ENCODE results near the gene PRM1. TPM values are rescaled to one million over a fixed set of nuclear protein-coding genes. Genes with fewer than 3 reads are reported as not detected.
A peak's percentile ranks its signal among the peaks of the same experiment; 100 is the strongest.

PRM1 gene
- total RNA-seq, 2 experiments from 2014 or later = not detected

DNA sequence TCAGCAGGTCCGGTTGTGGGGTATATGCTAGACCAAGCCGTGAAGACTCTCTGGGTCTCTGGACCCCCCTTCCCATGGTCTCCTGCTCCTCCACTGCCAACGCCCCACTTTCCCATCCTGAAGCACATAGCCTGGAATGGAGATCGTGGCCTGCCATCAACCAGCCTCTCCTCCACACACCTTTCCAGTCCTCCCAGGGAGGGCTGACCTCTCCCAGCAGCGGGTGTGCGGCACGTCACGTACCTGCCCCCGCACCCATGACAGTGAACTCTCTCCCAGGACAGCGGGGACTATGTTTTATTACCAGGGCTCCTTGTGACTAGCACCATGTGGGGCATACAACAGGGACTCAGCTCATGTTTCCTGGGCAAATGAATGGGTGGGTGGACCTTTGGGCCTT, 9.5 kb downstream of the PRM1 start:
- POLR2A ChIA-PET = no interaction called here
- H3K4me1 Mint-ChIP-seq = no peaks in the 10 kb centered on the region
- H3K27me3 Mint-ChIP-seq = peaks cover 37% of the 10 kb centered on the region
- CTCF ChIA-PET = no interaction called here
- H3K36me3 Mint-ChIP-seq (ENCODE audit: low read depth) = no peaks in the 10 kb centered on the region
- no peaks in the 10 kb centered on the region for H3K9me3 Mint-ChIP-seq
- no peak overlapping the region for H3K27ac Mint-ChIP-seq
- H3K4me3 Mint-ChIP-seq = no peak overlapping the region
- no peak for DNase-seq

DNA sequence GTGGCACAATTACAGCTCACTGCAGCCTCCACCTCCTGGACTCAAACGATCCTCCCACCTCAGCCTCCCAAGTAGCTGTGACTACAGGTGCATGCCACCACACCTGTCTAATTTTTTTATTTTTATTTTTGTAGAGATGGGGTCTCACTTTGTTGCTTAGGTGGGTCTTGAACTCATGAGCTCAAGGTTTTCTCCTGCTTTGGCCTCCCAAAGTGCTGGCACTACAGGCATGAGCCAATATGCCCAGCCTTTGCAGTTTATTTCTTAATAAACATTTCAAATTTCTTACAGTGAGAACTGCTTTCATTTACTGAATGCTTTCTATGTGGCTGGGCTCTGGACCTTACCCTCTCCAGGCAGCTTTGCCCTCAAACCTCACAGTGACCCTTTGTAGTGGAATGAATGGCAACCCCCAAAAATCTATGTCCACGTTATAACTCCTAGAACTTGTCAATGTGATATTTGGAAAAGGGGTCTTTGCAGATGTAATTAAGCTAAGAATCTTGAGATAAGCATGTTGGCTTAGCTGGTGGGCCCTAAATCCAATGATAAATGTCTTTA, 10.4 kb downstream of the PRM1 start:
- H3K27me3 Mint-ChIP-seq = peaks cover 37% of the 10 kb centered on the region
- DNase-seq = no peak
- ChIA-PET CTCF (interaction anchor here (1.1 to 1.2 kb wide), 2 partner anchors 15 to 58 kb away, joined by 3 read pairs; partner anchors contain the start of gene SOCS1), POLR2A (no interaction called here)
- no peak overlapping the region for H3K27ac Mint-ChIP-seq
- H3K4me3 Mint-ChIP-seq = no peak overlapping the region
- H3K9me3 Mint-ChIP-seq = no peaks in the 10 kb centered on the region
- no peaks in the 10 kb centered on the region for H3K36me3 Mint-ChIP-seq (ENCODE audit: low read depth)
- H3K4me1 Mint-ChIP-seq = no peaks in the 10 kb centered on the region

DNA sequence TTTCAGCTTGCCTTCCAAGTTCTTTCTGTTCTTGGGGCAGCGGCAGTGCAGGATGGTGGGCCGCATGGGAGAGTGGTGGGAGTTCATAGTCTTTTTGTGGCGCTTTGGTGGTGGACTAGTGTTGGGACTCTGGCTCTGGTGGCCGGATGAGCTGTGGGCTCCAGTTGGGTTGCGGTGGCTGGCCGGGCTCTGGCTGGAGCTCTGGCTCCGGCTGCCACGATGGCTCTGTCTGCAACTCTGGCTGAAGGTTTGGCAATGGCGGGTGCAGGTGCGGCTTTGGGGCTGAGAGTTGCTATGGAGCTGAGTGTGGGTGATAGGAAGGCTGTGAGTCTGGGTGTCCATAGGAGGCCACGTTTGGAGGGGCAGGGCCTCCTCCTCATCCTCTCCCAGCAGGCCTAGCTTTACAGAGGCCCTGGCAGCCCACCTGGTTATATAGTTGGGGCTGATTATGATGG, 12.2 kb downstream of the PRM1 start, which contains the start of gene TNP2:
Gene TNP2 (minus strand): TSS at position 405 of the 455 bp plus-strand sequence. CDS start 63 bp downstream, at position 342.
- Mint-ChIP-seq H3K36me3 (ENCODE audit: low read depth) (no peaks in the 10 kb centered on the region), H3K4me1 (peaks cover 10% of the 10 kb centered on the region), H3K27me3 (peaks cover 35% of the 10 kb centered on the region), H3K4me3 (no peak within 1 kb of the TSS), H3K9me3 (no peaks in the 10 kb centered on the region), H3K27ac (no peak within 1 kb of the TSS)
- ChIA-PET CTCF (no interaction called here), POLR2A (interaction anchor here (0.5 to 1.0 kb wide), 2 partner anchors 15 to 44 kb away, joined by 4 to 5 read pairs; no protein-coding TSS in a partner anchor)
- DNase-seq = no peak

DNA sequence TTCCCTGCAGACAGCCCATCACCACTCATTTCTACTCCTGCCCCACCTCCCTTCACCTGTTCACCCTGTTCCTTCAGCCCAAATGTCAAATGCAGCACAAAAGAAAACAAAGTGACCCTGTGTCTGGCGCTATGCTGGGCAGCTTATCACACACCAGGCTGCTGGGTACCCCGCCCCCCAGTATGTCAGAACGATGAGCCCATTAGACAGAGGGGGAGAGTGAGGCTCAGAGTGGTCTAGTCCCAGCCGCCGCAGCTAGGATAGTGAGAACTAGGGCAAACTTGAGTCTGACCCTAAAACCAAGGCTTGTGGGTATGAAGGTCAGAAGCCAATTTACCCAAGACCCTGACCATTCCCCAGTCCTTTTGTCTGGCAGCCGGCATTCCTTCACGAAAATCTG, 16.0 kb downstream of the PRM1 start:
- Mint-ChIP-seq H3K27me3 (peaks cover 38% of the 10 kb centered on the region), H3K27ac (no peak overlapping the region), H3K4me1 (peaks cover 25% of the 10 kb centered on the region), H3K36me3 (ENCODE audit: low read depth) (no peaks in the 10 kb centered on the region), H3K9me3 (no peaks in the 10 kb centered on the region), H3K4me3 (no peak overlapping the region)
- no peak for DNase-seq
- ChIA-PET POLR2A (interaction anchor here (1.0 to 2.5 kb wide), 2 partner anchors 33 to 89 kb away, joined by 3 to 11 read pairs; no protein-coding TSS in a partner anchor), CTCF (interaction anchor here (4.1 kb wide), 1 partner anchor 91 kb away, joined by 13 read pairs; no protein-coding TSS in a partner anchor)

DNA sequence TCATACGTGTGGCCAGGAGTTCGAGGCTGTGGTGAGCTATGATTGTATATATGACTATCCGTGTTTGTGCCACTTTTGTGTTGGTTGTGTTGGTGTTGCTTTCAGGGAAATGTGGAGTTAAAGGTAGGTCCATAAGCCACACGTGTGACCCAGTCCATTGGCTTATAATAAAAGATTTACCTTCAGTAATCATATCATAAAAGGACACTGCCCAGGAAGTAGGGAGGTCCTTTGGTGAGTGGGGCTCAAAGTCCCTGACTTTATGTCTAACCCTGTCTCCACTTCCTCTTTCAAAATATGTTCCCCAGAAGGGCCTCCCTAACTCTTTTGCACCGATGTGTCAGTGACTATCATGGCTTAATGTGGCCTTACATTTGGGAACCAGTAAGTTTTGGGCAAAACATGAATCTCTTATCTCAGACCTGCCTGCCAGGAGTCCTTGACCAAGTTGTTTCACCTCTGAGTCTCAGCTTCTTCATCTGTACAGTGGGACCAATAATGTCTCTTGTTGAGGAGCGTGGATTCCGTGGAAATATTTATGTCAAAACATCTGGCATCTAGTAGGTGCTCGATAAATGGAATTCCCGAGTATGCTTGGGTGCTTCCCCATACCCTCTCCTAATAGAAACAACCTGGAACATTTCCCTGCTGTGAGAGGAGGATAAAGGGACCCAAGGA, 16.8 kb downstream of the PRM1 start:
- H3K4me1 Mint-ChIP-seq = peaks cover 31% of the 10 kb centered on the region
- H3K9me3 Mint-ChIP-seq = no peaks in the 10 kb centered on the region
- CTCF ChIA-PET = interaction anchor here (0.9 to 4.1 kb wide), 4 partner anchors 9 to 300 kb away, joined by 3 to 13 read pairs (median 4); no protein-coding TSS in a partner anchor
- peaks cover 40% of the 10 kb centered on the region for H3K27me3 Mint-ChIP-seq
- DNase-seq = no peak
- H3K27ac Mint-ChIP-seq = peak overlapping the region; percentile 48
- H3K4me3 Mint-ChIP-seq = no peak overlapping the region
- POLR2A ChIA-PET = interaction anchor here (0.7 to 2.5 kb wide), 6 partner anchors 18 to 90 kb away, joined by 3 to 11 read pairs (median 3); no protein-coding TSS in a partner anchor
- no peaks in the 10 kb centered on the region for H3K36me3 Mint-ChIP-seq (ENCODE audit: low read depth)

DNA sequence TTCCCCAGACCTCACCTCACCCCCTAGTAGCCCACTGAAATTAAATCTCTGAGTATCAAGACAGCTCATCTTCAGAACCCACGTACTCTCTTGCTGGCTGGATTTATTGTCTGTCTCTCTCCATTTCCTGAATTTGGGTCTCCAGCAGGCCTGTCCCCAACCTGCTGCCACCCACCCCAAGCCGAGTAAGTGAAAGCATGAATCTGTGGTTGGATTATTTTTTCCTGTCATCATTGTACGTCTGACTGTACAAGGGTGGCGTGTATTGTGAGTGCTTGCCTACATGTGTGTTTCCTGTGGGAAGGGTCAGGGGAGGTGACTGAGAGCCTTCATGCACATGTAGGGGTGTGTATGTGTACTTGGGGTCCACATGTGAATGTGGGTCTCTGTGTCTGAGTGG, 17.4 kb downstream of the PRM1 start:
- Mint-ChIP-seq H3K4me1 (peaks cover 37% of the 10 kb centered on the region), H3K36me3 (ENCODE audit: low read depth) (no peaks in the 10 kb centered on the region), H3K27ac (peak overlapping the region; percentile 48), H3K4me3 (no peak overlapping the region), H3K9me3 (no peaks in the 10 kb centered on the region), H3K27me3 (peaks cover 37% of the 10 kb centered on the region)
- CTCF ChIA-PET = interaction anchor here (0.9 to 4.1 kb wide), 4 partner anchors 8 to 299 kb away, joined by 3 to 13 read pairs (median 4); no protein-coding TSS in a partner anchor
- POLR2A ChIA-PET = interaction anchor here (0.7 to 2.5 kb wide), 7 partner anchors 18 to 91 kb away, joined by 3 to 11 read pairs (median 3); no protein-coding TSS in a partner anchor
- DNase-seq = peak; percentile 57

DNA sequence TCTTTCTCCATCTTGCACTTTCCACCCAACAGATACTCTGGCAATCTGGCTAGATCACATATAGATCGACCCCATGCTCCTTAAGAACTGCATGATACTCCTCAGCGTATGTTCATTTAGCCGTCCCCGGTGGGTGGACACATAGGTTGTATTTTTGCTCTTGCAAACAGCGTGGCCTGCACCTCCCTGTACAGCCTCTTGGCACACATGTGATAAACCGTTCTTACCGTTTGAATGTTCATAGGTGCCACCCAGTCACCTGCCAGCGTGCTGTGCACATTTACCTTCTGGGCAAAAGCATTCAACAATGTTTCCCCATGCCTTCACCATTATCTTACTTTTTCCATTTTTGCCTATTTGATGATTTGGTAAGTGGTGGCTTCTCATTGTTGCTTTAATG, 18.2 kb downstream of the PRM1 start:
- no peak overlapping the region for H3K27ac Mint-ChIP-seq
- no peak for DNase-seq
- H3K36me3 Mint-ChIP-seq (ENCODE audit: low read depth) = no peaks in the 10 kb centered on the region
- ChIA-PET POLR2A (interaction anchor here (1.0 to 2.5 kb wide), 3 partner anchors 19 to 92 kb away, joined by 4 to 11 read pairs (median 6); no protein-coding TSS in a partner anchor), CTCF (interaction anchor here (0.9 to 4.1 kb wide), 3 partner anchors 93 to 298 kb away, joined by 3 to 13 read pairs (median 5); no protein-coding TSS in a partner anchor)
- H3K27me3 Mint-ChIP-seq = peaks cover 29% of the 10 kb centered on the region
- no peak overlapping the region for H3K4me3 Mint-ChIP-seq
- peaks cover 44% of the 10 kb centered on the region for H3K4me1 Mint-ChIP-seq
- H3K9me3 Mint-ChIP-seq = no peaks in the 10 kb centered on the region

DNA sequence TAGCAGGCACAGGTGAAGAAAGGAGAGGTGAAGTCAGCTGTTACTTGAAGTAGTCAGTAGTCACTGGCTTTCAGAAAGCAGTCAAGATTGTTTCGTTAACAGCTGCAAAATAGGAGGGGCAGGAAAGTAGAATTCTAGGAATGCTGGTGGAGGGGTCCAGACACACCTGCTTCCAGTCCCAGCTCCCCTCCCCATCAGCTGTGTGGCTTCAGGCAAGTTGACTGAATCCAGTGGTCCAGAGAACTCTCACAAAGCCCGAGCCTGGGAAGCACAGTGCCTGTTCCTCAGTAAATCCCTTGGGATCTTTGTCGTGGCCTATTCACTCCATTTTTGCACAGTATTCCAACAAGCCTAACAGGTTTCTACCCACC, 20.5 kb downstream of the PRM1 start:
- CTCF ChIA-PET = interaction anchor here (1.8 to 8.0 kb wide), 2 partner anchors 37 to 293 kb away, joined by 4 to 233 read pairs; no protein-coding TSS in a partner anchor
- no peak for DNase-seq
- Mint-ChIP-seq H3K27ac (no peak overlapping the region), H3K4me3 (no peak overlapping the region), H3K9me3 (no peaks in the 10 kb centered on the region), H3K36me3 (ENCODE audit: low read depth) (peaks cover 6% of the 10 kb centered on the region), H3K27me3 (peaks cover 19% of the 10 kb centered on the region), H3K4me1 (peaks cover 56% of the 10 kb centered on the region)
- POLR2A ChIA-PET = interaction anchor here (1.0 to 7.9 kb wide), 3 partner anchors 27 to 295 kb away, joined by 3 to 169 read pairs (median 3); no protein-coding TSS in a partner anchor

DNA sequence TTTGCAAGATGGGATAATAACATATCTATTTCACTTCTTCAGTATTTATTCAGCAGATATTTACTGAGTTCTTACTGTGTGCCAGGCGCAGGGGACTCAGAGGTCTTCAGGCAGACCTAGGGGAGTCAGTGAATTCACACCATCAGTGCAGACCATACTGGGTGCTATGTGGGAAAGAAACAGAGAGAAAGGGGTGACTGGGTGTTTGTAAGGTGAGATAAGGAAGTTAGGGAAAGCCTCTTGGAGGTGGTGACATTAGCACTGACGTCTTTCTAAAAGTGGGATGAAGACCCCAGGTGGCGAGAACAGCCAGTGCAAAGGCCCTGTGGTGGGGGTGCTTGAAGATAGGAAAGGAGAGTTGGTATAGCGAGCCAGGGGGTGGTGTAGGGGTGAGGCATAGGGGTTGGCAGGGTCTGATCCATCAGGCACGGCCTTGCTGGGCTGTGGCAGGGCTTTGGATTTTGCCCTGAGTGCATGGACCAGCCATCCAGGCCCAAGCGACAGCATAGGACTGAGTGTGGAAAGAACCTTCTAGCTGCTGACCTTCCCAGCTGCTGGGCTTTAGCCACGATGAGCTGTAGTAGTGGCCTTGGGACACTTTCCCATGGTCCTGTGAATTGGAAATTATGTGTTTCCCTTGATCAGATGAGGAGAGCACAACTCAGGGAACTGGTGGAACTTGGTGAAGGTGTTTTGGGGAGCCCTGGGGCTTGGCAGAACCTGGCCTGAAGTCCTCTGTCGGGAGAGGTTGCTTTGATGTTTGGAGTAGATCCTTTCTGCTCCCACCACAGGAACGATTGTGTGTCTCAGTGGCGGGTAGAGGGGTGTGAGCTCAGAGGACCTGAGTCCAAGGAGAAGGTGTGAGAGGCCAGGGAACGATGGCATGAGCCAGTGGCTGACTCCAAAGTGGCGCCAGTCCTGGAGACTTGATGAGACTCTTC, 21.2 kb downstream of the PRM1 start:
- Mint-ChIP-seq H3K36me3 (ENCODE audit: low read depth) (peaks cover 11% of the 10 kb centered on the region), H3K9me3 (no peaks in the 10 kb centered on the region), H3K4me1 (peaks cover 56% of the 10 kb centered on the region), H3K4me3 (no peak overlapping the region), H3K27ac (no peak overlapping the region), H3K27me3 (peaks cover 19% of the 10 kb centered on the region)
- ChIA-PET CTCF (interaction anchor here (1.2 to 8.0 kb wide), 7 partner anchors 37 to 292 kb away, joined by 4 to 233 read pairs (median 19); no protein-coding TSS in a partner anchor), POLR2A (interaction anchor here (1.0 to 7.9 kb wide), 5 partner anchors 26 to 295 kb away, joined by 3 to 169 read pairs (median 7); no protein-coding TSS in a partner anchor)
- no peak for DNase-seq

DNA sequence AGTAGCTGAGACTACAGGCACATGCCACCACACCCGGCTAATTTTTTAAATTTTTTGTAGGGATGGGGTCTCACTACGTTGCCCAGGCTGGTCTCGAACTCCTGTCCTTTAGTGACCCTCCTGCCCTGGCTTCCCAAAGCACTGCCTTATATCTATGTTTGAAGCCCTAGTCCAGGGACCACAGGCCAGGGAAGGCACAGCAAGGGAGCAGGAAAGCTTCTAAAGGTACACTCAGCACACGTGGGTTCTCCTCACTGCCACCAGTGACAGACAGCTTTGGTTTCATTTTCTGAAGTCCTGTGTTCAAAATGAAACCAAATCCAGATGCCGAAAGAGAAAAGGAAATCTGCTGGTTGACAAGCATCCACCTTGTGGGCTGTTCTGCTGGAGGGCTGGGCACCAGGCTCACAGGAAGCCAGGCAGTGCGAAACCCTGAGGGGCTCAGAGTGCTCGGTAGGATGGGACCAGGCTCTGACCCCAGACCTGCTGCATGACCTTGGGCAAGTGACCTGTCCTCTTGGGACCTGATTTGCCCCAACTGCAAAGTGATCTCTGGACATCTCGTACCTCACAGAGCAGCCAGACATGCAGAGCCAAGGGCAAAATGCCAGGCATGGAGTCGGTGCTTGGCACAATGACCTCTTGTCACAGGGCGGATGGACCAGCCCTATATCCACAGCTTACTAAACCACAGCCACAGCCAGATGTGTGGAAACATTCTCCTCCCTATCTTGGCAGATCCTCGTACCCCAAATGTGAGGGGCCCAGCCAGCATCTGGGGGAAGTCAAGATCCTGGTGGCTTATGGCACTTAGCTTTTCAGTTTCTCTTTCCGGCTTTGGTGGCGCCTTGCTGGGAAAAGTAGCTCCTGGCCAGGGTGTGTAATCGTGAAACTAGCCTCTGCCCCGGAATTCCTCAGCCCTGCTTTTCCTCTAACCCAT, 22.3 kb downstream of the PRM1 start:
- Mint-ChIP-seq H3K9me3 (no peaks in the 10 kb centered on the region), H3K4me1 (peaks cover 45% of the 10 kb centered on the region), H3K36me3 (ENCODE audit: low read depth) (peaks cover 22% of the 10 kb centered on the region), H3K4me3 (peak overlapping the region; percentile 55), H3K27me3 (peaks cover 19% of the 10 kb centered on the region), H3K27ac (peak overlapping the region; percentile 83)
- ChIA-PET CTCF (interaction anchor here (0.7 to 8.0 kb wide), 22 partner anchors 25 to 456 kb away, joined by 3 to 233 read pairs (median 5); no protein-coding TSS in a partner anchor), POLR2A (interaction anchor here (0.8 to 10.1 kb wide), 18 partner anchors 22 to 538 kb away, joined by 3 to 309 read pairs (median 4); partner anchors contain the start of gene ZC3H7A)
- DNase-seq = peak; percentile 66

All from activated CD4-positive, alpha-beta memory T cell treated with anti-CD3 and anti-CD28 coated beads, Interleukin-2, amount 10 ng/mL, durations not matched to agents 7 days and 5 days (primary cell).